SK-N-SH (cell line): ENCODE measurements around the gene PCBP3. TPM values are rescaled to one million over a fixed set of nuclear protein-coding genes. Genes with fewer than 3 reads are reported as not detected.
"Not testable (repeated sequence)": the region's sequence is repeated elsewhere in the genome, so short reads cannot be mapped to it uniquely, and the experiment has no call there.

Experiments
- CTCF ChIA-PET: fragments of 300-600, 350-600 bp; formaldehyde crosslinking; extraction: SDS; loops from one replicate; lab custom pipeline; 2021; lab: Yijun Ruan, JAX
- POLR2A ChIA-PET: fragments of 350-600 bp; sonication (Branson Sonifier 250); formaldehyde crosslinking; extraction: SDS; loops from one replicate; lab custom pipeline; 2020; ENCODE audit warnings: antibody characterized with exemption, inconsistent platforms; lab: Yijun Ruan, JAX
- DNase-seq: peaks from one replicate; pipeline ENCODE4 v3.0.0; 2012
- H2AFZ ChIP-seq: fragments of 200-600 bp; sonication (generic); 2 replicates; pipeline ENCODE4 v1.8.1; 2016; ENCODE audit warnings: antibody characterized with exemption, mild to moderate bottlenecking, low read depth
- H3F3A ChIP-seq: fragments of 200-600 bp; sonication (generic); replicated peaks from 2 replicates; pipeline ENCODE3; 2016; ENCODE audit warnings: antibody characterized with exemption, mild to moderate bottlenecking; ENCODE audit not compliant: insufficient read depth
- H3K27ac ChIP-seq, 2 experiments: fragments of 200-500 bp in 1 of 2; fragments of 200-600 bp in 1 of 2; sonication (Bioruptor generic) in 1 of 2; sonication (generic), shearing (Covaris generic) in 1 of 2; 2 replicates each; pipeline versions ENCODE4 v1.5.1 to v1.6.1; 2014 to 2016; ENCODE audit warnings: low read depth in 2 of 2, inconsistent platforms in 1 of 2, low read length in 1 of 2, mild to moderate bottlenecking in 1 of 2, mixed read lengths in 1 of 2
- H3K27me3 ChIP-seq: fragments of 200-600 bp; sonication (generic), shearing (Covaris generic); 2 replicates; pipeline ENCODE4 v1.6.1; 2016; ENCODE audit warnings: mixed run types; ENCODE audit not compliant: insufficient read depth
- H3K36me3 ChIP-seq, 2 experiments: fragments of 200-500 bp in 1 of 2; fragments of 200-600 bp in 1 of 2; sonication (Bioruptor generic) in 1 of 2; sonication (generic) in 1 of 2; replicated peaks in 1 of 2; 2 replicates each; pipeline versions ENCODE3 to v1.5.1; 2014 to 2016; ENCODE audit warnings: low read length in 1 of 2, mild to moderate bottlenecking in 1 of 2; ENCODE audit not compliant: insufficient read depth in 2 of 2, control insufficient read depth in 1 of 2
- H3K4me1 ChIP-seq, 2 experiments: fragments of 200-500 bp in 1 of 2; fragments of 200-600 bp in 1 of 2; sonication (Bioruptor generic) in 1 of 2; sonication (generic), shearing (Covaris generic) in 1 of 2; 2 replicates each; pipeline versions ENCODE4 v1.5.1 to v1.6.1; 2014 to 2016; ENCODE audit warnings: low read depth in 1 of 2, low read length in 1 of 2, mixed run types in 1 of 2; ENCODE audit not compliant: insufficient read depth in 2 of 2, control insufficient read depth in 1 of 2
- H3K4me2 ChIP-seq: fragments of 200-600 bp; sonication (generic), shearing (Covaris generic); 2 replicates; pipeline ENCODE4 v1.6.1; 2017; ENCODE audit warnings: mixed run types
- H3K4me3 ChIP-seq, 2 experiments: fragments of 200-500 bp in 1 of 2; fragments of 200-600 bp in 1 of 2; sonication (Bioruptor generic) in 1 of 2; sonication (generic), shearing (Covaris generic) in 1 of 2; 2 replicates each; pipeline versions ENCODE4 v1.5.1 to v1.8.1; 2014 to 2016; ENCODE audit warnings: low read depth in 2 of 2, inconsistent platforms in 1 of 2, low read length in 1 of 2, mild to moderate bottlenecking in 1 of 2, mixed read lengths in 1 of 2, moderate library complexity in 1 of 2
- H3K79me2 ChIP-seq: fragments of 200-600 bp; sonication (generic); 2 replicates; pipeline ENCODE4 v1.8.1; 2017; ENCODE audit warnings: mild to moderate bottlenecking; ENCODE audit not compliant: insufficient read depth
- H3K9ac ChIP-seq: fragments of 200-600 bp; sonication (generic); 2 replicates; pipeline ENCODE4 v1.6.1; 2017; ENCODE audit warnings: mixed run types
- H3K9me2 ChIP-seq: fragments of 200-600 bp; sonication (generic); 2 replicates; pipeline ENCODE4 v1.6.1; 2017; ENCODE audit warnings: mixed run types
- H3K9me3 ChIP-seq: fragments of 200-600 bp; sonication (generic); 2 replicates; pipeline ENCODE4 v1.6.1; 2017; ENCODE audit warnings: mixed run types, mild to moderate bottlenecking, moderate library complexity
- H4K20me1 ChIP-seq: fragments of 200-600 bp; sonication (generic); 2 replicates; pipeline ENCODE4 v1.6.1; 2017; ENCODE audit warnings: mild to moderate bottlenecking, mixed run types; ENCODE audit not compliant: insufficient read depth
- EP300 ChIP-seq, 2 experiments: IDR thresholded peaks; 2 replicates each; pipeline versions ENCODE4 v1.4.0 to v1.6.1; 2012; ENCODE audit warnings: borderline replicate concordance in 1 of 2, low read depth in 1 of 2, low read length in 1 of 2
- FOSL2 ChIP-seq: IDR thresholded peaks from 2 replicates; pipeline ENCODE4 v1.4.0; 2012; ENCODE audit warnings: low read depth, mild to moderate bottlenecking, moderate library complexity, borderline replicate concordance
- FOXJ3 ChIP-seq: sonication (generic); formaldehyde crosslinking; IDR thresholded peaks from 2 replicates; pipeline ENCODE4 v1.5.1; 2020; ENCODE audit warnings: mild to moderate bottlenecking, missing genetic modification reagents
- GATA2 ChIP-seq: sonication (generic); formaldehyde crosslinking; IDR thresholded peaks from 2 replicates; pipeline ENCODE4 v1.5.0; 2020; ENCODE audit warnings: mild to moderate bottlenecking, missing genetic modification reagents
- MXI1 ChIP-seq: IDR thresholded peaks from 2 replicates; pipeline ENCODE4 v1.6.1; 2012; ENCODE audit warnings: mild to moderate bottlenecking, low read depth, low read length, improper control_type of control experiment
- PBX3 ChIP-seq: IDR thresholded peaks from 2 replicates; pipeline ENCODE4; 2012
- RFX5 ChIP-seq: IDR thresholded peaks from 2 replicates; pipeline ENCODE4 v1.6.1; 2012; ENCODE audit warnings: mild to moderate bottlenecking, improper control_type of control experiment, low read length
- RXRA ChIP-seq: IDR thresholded peaks from 2 replicates; pipeline ENCODE4 v1.4.0; 2012; ENCODE audit warnings: low read depth, mild to moderate bottlenecking, borderline replicate concordance
- SIN3A ChIP-seq: IDR thresholded peaks from 2 replicates; pipeline ENCODE4 v1.6.1; 2012; ENCODE audit warnings: low read depth, mild to moderate bottlenecking, low read length, moderate library complexity, borderline replicate concordance
- SMC3 ChIP-seq: IDR thresholded peaks from 2 replicates; pipeline ENCODE4 v1.6.1; 2012; ENCODE audit warnings: low read depth, low read length, improper control_type of control experiment
- TAF1 ChIP-seq: IDR thresholded peaks from 2 replicates; pipeline ENCODE4 v1.6.1; 2012; ENCODE audit warnings: low read depth, mild to moderate bottlenecking, low read length, moderate library complexity, borderline replicate concordance
- TCF12 ChIP-seq: IDR thresholded peaks from 2 replicates; pipeline ENCODE4 v1.4.0; 2012
- USF1 ChIP-seq: IDR thresholded peaks from 2 replicates; pipeline ENCODE4 v1.4.0; 2012; ENCODE audit warnings: low read depth, borderline replicate concordance
- YY1 ChIP-seq: IDR thresholded peaks from 2 replicates; pipeline ENCODE4 v1.4.0; 2012; ENCODE audit warnings: low read depth, mild to moderate bottlenecking
- WGBS: methylation state at CpG from one replicate; pipeline ENCODE4 v1.1.6; 2017; ENCODE audit warnings: low lambda C conversion rate; 5-methylcytosine and 5-hydroxymethylcytosine counted together
- polyA plus RNA-seq, 3 experiments: library from polyadenylated mRNA; depleted of rRNA; stranded (reverse); fragments of >200 nt; gene quantifications; 2 replicates each; pipeline ENCODE4 v1.2.3, GENCODE V29; 2012

The PCBP3 gene
- polyA plus RNA-seq, 1 of the 3 experiments (the other 2 are of a cell fraction), result 9.5 TPM

GRCh38 chr21:45811136-45811535, 167.6 kb downstream of the PCBP3 start:
- CTCF ChIA-PET, result interaction anchor here (2.1 kb wide), 1 partner anchor 255 kb away, joined by 6 read pairs; no protein-coding TSS in a partner anchor
- no peak overlapping the region for H3K4me3 ChIP-seq
- TF ChIP-seq SIN3A (no peak), GATA2 (CRISPR knock-in tag) (no peak)
- TF ChIP-seq, all 33 proteins: peak for 0
- Histone ChIP-seq H3K27me3 (no peaks in the 10 kb centered on the region), H3K27ac (no peak overlapping the region), H3F3A (peaks cover 9% of the 10 kb centered on the region), H3K4me2 (no peak overlapping the region), H3K4me1 (no peaks in the 10 kb centered on the region; a peak in 1 of 4 replicates), H4K20me1 (no peaks in the 10 kb centered on the region), H3K36me3 (peaks cover 0 to 3% of the 10 kb centered on the region in 2 experiments), H3K9me2 (no peaks in the 10 kb centered on the region), H2AFZ (no peak overlapping the region), H3K9ac (no peak overlapping the region), H3K9me3 (no peaks in the 10 kb centered on the region), H3K79me2 (no peaks in the 10 kb centered on the region)
- no peak for DNase-seq
- POLR2A ChIA-PET, result no interaction called here
- WGBS, result 87% methylated on average over 5 of the region's 5 CpGs

GRCh38 chr21:45814210-45814940, 170.8 kb downstream of the PCBP3 start:
- H3K79me2 ChIP-seq, H3K9me2 ChIP-seq, DNase-seq, H2AFZ ChIP-seq, H3K36me3 ChIP-seq, H3F3A ChIP-seq, H3K27me3 ChIP-seq, H3K27ac ChIP-seq, H4K20me1 ChIP-seq, H3K4me1 ChIP-seq, POLR2A ChIA-PET, H3K4me2 ChIP-seq, H3K9me3 ChIP-seq, H3K9ac ChIP-seq, H3K4me3 ChIP-seq: not testable (repeated sequence)
- CTCF ChIA-PET, result interaction anchor here (1.6 kb wide), 1 partner anchor 258 kb away, joined by 9 read pairs; no protein-coding TSS in a partner anchor

GRCh38 chr21:45815781-45816180, 172.3 kb downstream of the PCBP3 start:
- CTCF ChIA-PET, H3K27ac ChIP-seq, H3K79me2 ChIP-seq, H3K36me3 ChIP-seq, DNase-seq, H3K9ac ChIP-seq, H3K27me3 ChIP-seq, H3K4me2 ChIP-seq, H3K4me3 ChIP-seq, H4K20me1 ChIP-seq, H3K9me2 ChIP-seq, H2AFZ ChIP-seq, H3K9me3 ChIP-seq, H3F3A ChIP-seq, POLR2A ChIA-PET: not testable (repeated sequence)
- H3K4me1 ChIP-seq, result peaks cover 8 to 19% of the 10 kb centered on the region in 2 experiments; a peak in 2 of 4 replicates

- H3K27ac ChIP-seq, result no peak overlapping the region
- no peaks in the 10 kb centered on the region for H3K79me2 ChIP-seq
- CTCF ChIA-PET, result interaction anchor here (1.4 to 1.6 kb wide), 2 partner anchors 12 to 261 kb away, joined by 3 to 7 read pairs; no protein-coding TSS in a partner anchor
- H4K20me1 ChIP-seq, result no peaks in the 10 kb centered on the region
- POLR2A ChIA-PET, result no interaction called here
- no peak overlapping the region for H3K4me3 ChIP-seq
- peaks cover 0 to 3% of the 10 kb centered on the region in 2 experiments for H3K36me3 ChIP-seq
- H3K9me3 ChIP-seq, result no peaks in the 10 kb centered on the region
- no peak overlapping the region for H3K4me2 ChIP-seq
- H3F3A ChIP-seq, result peaks cover 9% of the 10 kb centered on the region
- no peaks in the 10 kb centered on the region for H3K27me3 ChIP-seq
- no peak overlapping the region for H2AFZ ChIP-seq
- DNase-seq, result no peak
- no peak overlapping the region for H3K9ac ChIP-seq
- H3K4me1 ChIP-seq, result peaks cover 8 to 24% of the 10 kb centered on the region in 2 experiments; a peak in 2 of 4 replicates
- WGBS, result 96% methylated on average over 14 of the region's 14 CpGs
- H3K9me2 ChIP-seq, result no peaks in the 10 kb centered on the region
- TF ChIP-seq RFX5 (no peak), FOSL2 (no peak), TCF12 (no peak), USF1 (no peak), RXRA (no peak), MXI1 (no peak), PBX3 (no peak), YY1 (no peak), TAF1 (no peak), SMC3 (no peak), EP300 (IDR thresholded peaks at IDR 0.05; ENCODE audit: borderline replicate concordance in 1 of 2, low read depth in 1 of 2, low read length in 1 of 2) (no peak), FOXJ3 (CRISPR knock-in tag) (no peak)
Observed at GRCh38 chr21:45816794-45817193, 173.3 kb downstream of the PCBP3 start.
